Subcutaneous abdominal adipose tissue (tissue), 5 donors: Measurements from ENCODE around the gene FAT2.

Experiments
- H3K27ac ChIP-seq: one replicate; pipeline ENCODE4 v1.7.0; 2013; ENCODE audit warnings: low read depth, mild to moderate bottlenecking, inconsistent platforms, low read length, moderate library complexity
- H3K27me3 ChIP-seq, 5 donors: one replicate each; pipeline ENCODE4 v1.7.0; 2013; ENCODE audit warnings: low read length in 5 of 5, inconsistent platforms in 1 of 5; ENCODE audit not compliant: control insufficient read depth in 5 of 5, insufficient read depth in 4 of 5
- H3K36me3 ChIP-seq, 5 donors: one replicate each; pipeline ENCODE4 v1.7.0; 2013; ENCODE audit warnings: low read length in 5 of 5; ENCODE audit not compliant: control insufficient read depth in 5 of 5, insufficient read depth in 5 of 5
- H3K4me1 ChIP-seq, 5 donors: one replicate each; pipeline ENCODE4 v1.7.0; 2013; ENCODE audit warnings: low read length in 5 of 5, mild to moderate bottlenecking in 3 of 5, moderate library complexity in 1 of 5; ENCODE audit not compliant: control insufficient read depth in 5 of 5, insufficient read depth in 5 of 5
- H3K4me3 ChIP-seq, 5 donors: one replicate each; pipeline ENCODE4 v1.7.0; 2013; ENCODE audit warnings: low read length in 5 of 5, low read depth in 1 of 5
- H3K9ac ChIP-seq, 5 donors: one replicate each; pipeline ENCODE4 v1.7.0; 2013; ENCODE audit warnings: low read length in 5 of 5, mild to moderate bottlenecking in 4 of 5, moderate library complexity in 3 of 5
- H3K9me3 ChIP-seq, 5 donors: one replicate each; pipeline ENCODE4 v1.7.0; 2013; ENCODE audit warnings: low read length in 5 of 5; ENCODE audit not compliant: control insufficient read depth in 5 of 5
- donor health status: healthy.
- donor health status: healthy.
- donor health status: healthy.
- donor health status: healthy.
- donor health status: healthy.

FAT2 gene

GRCh38 chr5:151557951-151558350, 33.2 kb downstream of the FAT2 start:
- H3K36me3 ChIP-seq: peaks cover 0 to 5% (median 3%) of the 10 kb centered on the region in 5 donors
- H3K9ac ChIP-seq: no peak overlapping the region
- H3K4me1 ChIP-seq: peaks cover 0 to 12% (median 7%) of the 10 kb centered on the region in 5 donors
- H3K4me3 ChIP-seq: no peak overlapping the region
- no peaks in the 10 kb centered on the region for H3K9me3 ChIP-seq
- no peak overlapping the region for H3K27ac ChIP-seq
- H3K27me3 ChIP-seq: no peaks in the 10 kb centered on the region

GRCh38 chr5:151557466-151557865, 33.7 kb downstream of the FAT2 start:
- Histone ChIP-seq H3K9me3 (no peaks in the 10 kb centered on the region), H3K9ac (no peak overlapping the region), H3K4me1 (peaks cover 0 to 12% (median 7%) of the 10 kb centered on the region in 5 donors), H3K36me3 (peaks cover 0 to 7% (median 5%) of the 10 kb centered on the region in 5 donors), H3K4me3 (no peak overlapping the region), H3K27me3 (no peaks in the 10 kb centered on the region), H3K27ac (no peak overlapping the region)

GRCh38 chr5:151556806-151557205, 34.3 kb downstream of the FAT2 start:
- Histone ChIP-seq H3K27me3 (no peaks in the 10 kb centered on the region), H3K36me3 (peaks cover 0 to 7% (median 5%) of the 10 kb centered on the region in 5 donors), H3K9me3 (no peaks in the 10 kb centered on the region), H3K4me3 (no peak overlapping the region), H3K27ac (no peak overlapping the region), H3K9ac (no peak overlapping the region), H3K4me1 (peaks cover 0 to 12% (median 7%) of the 10 kb centered on the region in 5 donors)

DNA sequence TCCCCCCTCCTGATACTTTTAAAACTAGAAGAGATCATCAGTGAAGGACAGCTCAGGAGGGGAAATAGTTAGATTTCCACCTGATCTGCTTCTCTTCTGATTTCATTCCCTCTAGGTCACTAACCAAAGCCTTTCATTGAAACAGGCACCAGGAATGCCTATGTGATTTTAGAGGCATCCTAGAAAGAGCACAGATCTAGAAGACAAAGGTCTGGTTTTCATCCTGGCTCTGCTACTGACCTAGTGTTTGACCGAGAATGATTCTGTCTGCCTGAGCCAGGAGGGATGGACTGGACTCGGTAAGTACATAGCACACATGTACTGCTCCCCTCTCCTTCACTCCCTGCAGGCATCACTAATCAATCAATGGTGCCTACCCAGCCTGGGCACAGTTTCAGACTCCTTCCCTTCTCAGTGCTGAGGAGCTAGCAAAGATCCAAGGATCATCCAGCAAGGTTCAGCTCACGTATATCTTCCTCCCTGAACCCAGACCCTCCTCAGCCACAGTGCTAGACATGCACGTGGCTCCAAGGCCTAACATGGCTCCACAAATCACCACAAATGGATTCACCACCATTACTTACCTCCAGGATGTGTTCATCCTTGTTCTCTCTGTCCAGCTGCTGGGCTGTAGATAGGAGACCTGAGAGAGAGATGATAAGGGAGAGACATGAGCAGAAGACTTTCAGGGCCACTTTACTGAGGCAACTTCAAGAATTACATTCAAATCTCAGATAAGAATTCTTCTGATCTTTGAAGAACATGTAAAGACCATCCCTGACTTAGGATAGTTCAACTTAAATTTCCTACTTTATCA, 35.2 kb downstream of the FAT2 start:
- Histone ChIP-seq H3K36me3 (peaks cover 0 to 7% (median 5%) of the 10 kb centered on the region in 5 donors), H3K9ac (no peak overlapping the region), H3K4me3 (no peak overlapping the region), H3K4me1 (peaks cover 0 to 12% (median 7%) of the 10 kb centered on the region in 5 donors), H3K27me3 (no peaks in the 10 kb centered on the region), H3K9me3 (no peaks in the 10 kb centered on the region), H3K27ac (no peak overlapping the region)

GRCh38 chr5:151553695-151554094, 37.4 kb downstream of the FAT2 start:
- H3K9ac ChIP-seq: no peak overlapping the region

DNA sequence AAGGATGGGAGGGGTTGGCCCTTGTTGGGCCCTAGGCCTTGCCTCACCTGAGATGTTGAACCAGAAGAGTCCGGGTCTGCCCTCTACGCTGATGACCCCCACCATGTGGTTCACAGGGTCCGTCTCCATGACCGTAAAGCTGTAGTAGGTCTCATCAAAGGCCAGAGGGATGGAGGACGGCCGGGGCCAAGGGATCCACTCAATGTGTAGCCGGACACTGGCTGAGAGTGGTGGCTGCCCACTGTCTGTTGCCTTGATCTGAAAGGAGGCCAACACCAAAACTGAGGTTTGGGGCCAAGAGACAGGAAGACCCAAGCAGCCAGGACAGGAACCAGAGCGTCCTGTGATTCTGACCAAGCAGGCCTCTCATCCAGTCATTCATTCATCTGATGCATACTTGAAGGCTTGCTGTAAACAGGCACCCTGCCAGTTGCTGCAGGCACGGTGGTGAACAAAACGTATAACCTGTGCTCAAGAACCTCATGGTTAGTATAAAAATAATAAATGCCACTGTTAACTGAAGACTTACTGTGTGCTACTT, 37.9 kb downstream of the FAT2 start:
- H3K4me1 ChIP-seq: peaks cover 0 to 12% (median 7%) of the 10 kb centered on the region in 5 donors
- no peaks in the 10 kb centered on the region for H3K9me3 ChIP-seq
- no peak overlapping the region for H3K4me3 ChIP-seq
- no peak overlapping the region for H3K27ac ChIP-seq
- H3K27me3 ChIP-seq: no peaks in the 10 kb centered on the region
- peaks cover 0 to 13% (median 9%) of the 10 kb centered on the region in 5 donors for H3K36me3 ChIP-seq
- no peak overlapping the region for H3K9ac ChIP-seq

More at GRCh38 chr5:151553695-151554094, 37.4 kb downstream of the FAT2 start:
- no peaks in the 10 kb centered on the region for H3K27me3 ChIP-seq
- no peak overlapping the region for H3K4me3 ChIP-seq
- H3K9me3 ChIP-seq: no peaks in the 10 kb centered on the region
- H3K4me1 ChIP-seq: peaks cover 0 to 12% (median 7%) of the 10 kb centered on the region in 5 donors
- peaks cover 0 to 13% (median 9%) of the 10 kb centered on the region in 5 donors for H3K36me3 ChIP-seq
- H3K27ac ChIP-seq: no peak overlapping the region

- Histone ChIP-seq H3K9me3 (no peaks in the 10 kb centered on the region), H3K4me3 (no peak overlapping the region), H3K27me3 (no peaks in the 10 kb centered on the region), H3K9ac (no peak overlapping the region), H3K27ac (no peak overlapping the region), H3K36me3 (peaks cover 0 to 13% (median 9%) of the 10 kb centered on the region in 5 donors), H3K4me1 (peaks cover 0 to 10% (median 7%) of the 10 kb centered on the region in 5 donors)
These were observed 39.1 kb downstream of the FAT2 start for GRCh38 chr5:151551985-151552384.

- Histone ChIP-seq H3K4me1 (peaks cover 0 to 10% (median 5%) of the 10 kb centered on the region in 5 donors), H3K36me3 (peaks cover 0 to 13% (median 9%) of the 10 kb centered on the region in 5 donors), H3K9ac (no peak overlapping the region), H3K4me3 (no peak overlapping the region), H3K9me3 (no peaks in the 10 kb centered on the region), H3K27me3 (no peaks in the 10 kb centered on the region), H3K27ac (no peak overlapping the region)
These were observed 41.0 kb downstream of the FAT2 start for GRCh38 chr5:151550146-151550545.

GRCh38 chr5:151549713-151550112, 41.4 kb downstream of the FAT2 start:
- H3K27ac ChIP-seq: no peak overlapping the region
- H3K9me3 ChIP-seq: no peaks in the 10 kb centered on the region

DNA sequence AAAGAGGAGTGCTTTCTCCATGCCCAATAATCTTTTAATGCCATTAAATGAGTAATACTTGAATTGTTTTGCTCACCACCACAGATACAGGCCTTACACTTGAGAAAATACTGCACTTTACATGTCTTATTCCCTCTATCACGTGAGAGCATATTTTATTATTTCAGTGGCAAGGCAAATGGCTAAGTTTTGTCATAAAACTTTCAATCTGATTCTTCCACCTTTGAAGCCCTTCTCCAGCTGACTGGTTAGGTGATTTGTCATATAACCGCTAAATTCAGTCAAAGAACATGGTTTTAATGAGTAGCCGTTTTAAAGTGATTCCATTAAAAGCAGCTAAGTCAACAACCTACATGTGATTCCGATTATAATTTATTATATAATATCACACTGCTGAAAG, 43.8 kb downstream of the FAT2 start:
- no peaks in the 10 kb centered on the region for H3K4me1 ChIP-seq
- H3K27ac ChIP-seq: no peak overlapping the region
- no peak overlapping the region for H3K4me3 ChIP-seq
- no peaks in the 10 kb centered on the region for H3K9me3 ChIP-seq
- H3K27me3 ChIP-seq: no peaks in the 10 kb centered on the region
- no peak overlapping the region for H3K9ac ChIP-seq
- H3K36me3 ChIP-seq: peaks cover 0 to 15% (median 7%) of the 10 kb centered on the region in 5 donors

More at GRCh38 chr5:151549713-151550112, 41.4 kb downstream of the FAT2 start:
- H3K27me3 ChIP-seq: no peaks in the 10 kb centered on the region
- H3K36me3 ChIP-seq: peaks cover 0 to 17% (median 9%) of the 10 kb centered on the region in 5 donors
- H3K4me1 ChIP-seq: peaks cover 0 to 6% (median 4%) of the 10 kb centered on the region in 5 donors
- H3K4me3 ChIP-seq: no peak overlapping the region
- no peak overlapping the region for H3K9ac ChIP-seq
